ENCODE data around the gene WDR88. TPM values are rescaled to one million over a fixed set of nuclear protein-coding genes. Genes with fewer than 3 reads are reported as not detected.

The WDR88 gene
- total and polyA plus RNA-seq, 12 donors: 0.03 to 0.11 TPM; not detected in 10

DNA sequence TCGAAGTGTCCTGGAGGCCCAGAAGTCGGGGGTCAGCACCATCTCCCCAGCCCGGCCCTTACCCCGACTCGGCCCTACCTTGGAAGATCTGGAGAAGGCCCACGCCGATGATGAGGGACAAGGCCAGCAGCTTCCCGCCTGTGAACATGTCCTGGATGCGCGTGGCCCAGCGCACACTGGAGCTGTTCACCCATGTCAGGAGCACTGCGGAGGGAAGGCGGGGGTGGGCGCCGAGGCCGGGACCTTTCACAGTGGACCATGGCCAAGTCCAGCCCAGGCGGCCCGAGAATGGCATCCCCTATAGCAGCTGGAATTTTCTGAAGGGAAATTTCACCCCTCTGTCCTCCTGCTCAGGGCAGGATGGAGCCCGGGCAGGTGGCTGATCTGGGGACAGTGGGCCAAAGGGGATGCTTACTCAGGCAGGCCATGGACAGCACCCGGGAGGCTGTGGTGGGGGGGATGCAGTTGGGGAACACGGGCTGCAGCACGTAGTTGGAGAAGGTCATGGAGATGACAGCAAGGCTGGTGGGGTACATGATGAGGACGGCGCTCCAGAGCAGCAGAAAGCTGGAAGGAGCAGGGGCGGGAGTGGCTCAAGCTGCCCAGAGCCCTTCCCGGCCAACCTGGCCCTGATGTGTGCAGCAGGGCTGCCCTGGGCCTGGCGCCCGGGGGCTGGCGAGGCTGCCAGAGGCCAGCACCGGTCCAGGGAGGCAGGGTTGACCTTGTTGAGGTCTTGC, 80.7 kb downstream of the WDR88 start:
- Histone ChIP-seq H3K27me3 (no peaks in the 10 kb centered on the region), H3K4me3 (no peak overlapping the region), H3K27ac (no peak overlapping the region), H3K9me3 (replicated peaks in 1 of 3) (no peaks in the 10 kb centered on the region), H3K36me3 (replicated peaks in 1 of 2) (no peaks in the 10 kb centered on the region), H3K4me1 (replicated peaks in 1 of 2) (no peaks in the 10 kb centered on the region)
- intact Hi-C loops (cut with DNase I): no loop called here
- DNase-seq: no peak
- TF ChIP-seq POLR2A (IDR thresholded peaks at IDR 0.05) (no peak), CTCF (IDR thresholded peaks at IDR 0.05) (no peak)
- WGBS, 4 donors: 76 to 84% (median 81%) methylated on average over 17 to 30 of the region's 30 CpGs

GRCh38 chr19:33214596-33214995, 82.7 kb downstream of the WDR88 start:
- intact Hi-C loops (cut with DNase I): no loop called here
- H3K27ac ChIP-seq: no peak overlapping the region

DNA sequence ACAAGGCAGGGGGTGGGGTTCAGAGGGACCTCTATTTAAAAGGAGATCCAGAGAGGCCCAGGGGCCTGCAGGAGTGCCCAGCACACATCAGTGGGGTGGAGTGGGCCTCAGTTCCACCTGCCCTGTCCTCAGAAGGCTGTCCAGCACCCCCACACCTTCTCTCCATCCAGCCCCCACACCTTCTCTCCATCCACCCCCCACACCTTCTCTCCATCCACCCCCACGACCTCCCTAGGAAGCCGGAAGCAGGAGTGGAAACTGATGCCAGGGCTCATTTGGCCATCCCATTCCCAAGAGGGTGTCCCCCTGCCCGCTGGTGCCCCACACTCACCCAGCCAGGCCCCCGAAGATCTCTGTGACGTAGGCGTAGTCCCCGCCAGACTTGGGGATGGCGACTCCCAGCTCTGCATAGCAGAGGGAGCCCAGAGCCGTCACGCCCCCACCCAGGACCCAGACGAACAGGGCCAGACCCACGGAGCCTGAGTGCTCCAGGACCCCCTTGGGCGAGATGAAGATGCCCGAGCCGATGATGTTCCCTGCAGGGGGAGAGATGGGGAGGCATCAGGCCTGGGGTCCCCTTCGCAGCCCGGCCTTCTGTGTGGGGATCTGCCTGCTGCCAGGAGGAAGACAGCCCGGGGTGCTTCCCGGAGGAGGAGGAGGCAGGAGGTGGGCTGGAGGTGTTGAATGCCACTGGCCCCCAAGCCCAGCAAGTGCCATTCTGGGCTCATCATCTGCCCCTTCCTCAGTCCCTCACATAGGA, 83.7 kb downstream of the WDR88 start:
- intact Hi-C loops (cut with DNase I): no loop called here
- Histone ChIP-seq H3K27me3 (no peaks in the 10 kb centered on the region), H3K4me3 (no peak overlapping the region), H3K4me1 (replicated peaks in 1 of 2) (no peaks in the 10 kb centered on the region), H3K27ac (no peak overlapping the region), H3K9me3 (replicated peaks in 1 of 3) (no peaks in the 10 kb centered on the region), H3K36me3 (replicated peaks in 1 of 2) (no peaks in the 10 kb centered on the region)
- TF ChIP-seq CTCF (IDR thresholded peaks at IDR 0.05): no peak
- no peak for TF ChIP-seq POLR2A (IDR thresholded peaks at IDR 0.05)
- no peak for DNase-seq
- WGBS, 4 donors: 40 to 91% (median 86%) methylated on average over 1 to 19 of the region's 19 CpGs

More at GRCh38 chr19:33214596-33214995, 82.7 kb downstream of the WDR88 start:
- WGBS, 4 donors: 60 to 64% (median 62%) methylated on average over 6 of the region's 6 CpGs
- TF ChIP-seq POLR2A (IDR thresholded peaks at IDR 0.05): no peak
- TF ChIP-seq CTCF (IDR thresholded peaks at IDR 0.05): no peak
- Histone ChIP-seq H3K4me3 (no peak overlapping the region), H3K27me3 (no peaks in the 10 kb centered on the region), H3K4me1 (replicated peaks in 1 of 2) (no peaks in the 10 kb centered on the region), H3K9me3 (replicated peaks in 1 of 3) (no peaks in the 10 kb centered on the region), H3K36me3 (replicated peaks in 1 of 2) (no peaks in the 10 kb centered on the region)
- DNase-seq: no peak

GRCh38 chr19:33216198-33216830, 84.4 kb downstream of the WDR88 start:
- H3K27me3 ChIP-seq: no peaks in the 10 kb centered on the region
- no peaks in the 10 kb centered on the region for H3K9me3 ChIP-seq (replicated peaks in 1 of 3)
- H3K27ac ChIP-seq: no peak overlapping the region
- no peaks in the 10 kb centered on the region for H3K36me3 ChIP-seq (replicated peaks in 1 of 2)
- WGBS, 4 donors: 68 to 80% (median 71%) methylated on average over 8 to 12 of the region's 12 CpGs
- no peak for TF ChIP-seq CTCF (IDR thresholded peaks at IDR 0.05)
- no peak for TF ChIP-seq POLR2A (IDR thresholded peaks at IDR 0.05)
- DNase-seq: no peak
- no peak overlapping the region for H3K4me3 ChIP-seq
- no peaks in the 10 kb centered on the region for H3K4me1 ChIP-seq (replicated peaks in 1 of 2)
- intact Hi-C loops (cut with DNase I): no loop called here
